ENCODE results near the gene ADGRG6.
"Not testable (repeated sequence)": the region's sequence is repeated elsewhere in the genome, so short reads cannot be mapped to it uniquely, and the experiment has no call there.

Gene ADGRG6

GRCh38 chr6:142416179-142416578 lies 114.4 kb downstream of the ADGRG6 start:
- no peak for DNase-seq

GRCh38 chr6:142416686-142417085 lies 114.9 kb downstream of the ADGRG6 start:
- no peak for DNase-seq

GRCh38 chr6:142417331-142417750 lies 115.5 kb downstream of the ADGRG6 start:
- DNase-seq: no peak

- DNase-seq: no peak
These were observed 117.3 kb downstream of the ADGRG6 start for GRCh38 chr6:142419071-142419470.

GRCh38 chr6:142420802-142421201 lies 119.0 kb downstream of the ADGRG6 start:
- no peak for DNase-seq

GRCh38 chr6:142421285-142422117 lies 119.7 kb downstream of the ADGRG6 start:
- DNase-seq: no peak

- DNase-seq: not testable (repeated sequence)
These were observed 124.8 kb downstream of the ADGRG6 start for GRCh38 chr6:142426444-142427132.

GRCh38 chr6:142428468-142428867 lies 126.7 kb downstream of the ADGRG6 start:
- not testable (repeated sequence) for DNase-seq

- no peak for DNase-seq
These were observed 127.4 kb downstream of the ADGRG6 start for GRCh38 chr6:142429195-142429594.

GRCh38 chr6:142433419-142433818 lies 131.6 kb downstream of the ADGRG6 start:
- DNase-seq: no peak

GRCh38 chr6:142438898-142439297 lies 137.1 kb downstream of the ADGRG6 start:
- no peak for DNase-seq

GRCh38 chr6:142440600-142441293 lies 138.9 kb downstream of the ADGRG6 start:
- no peak for DNase-seq

GRCh38 chr6:142441716-142442115 lies 139.9 kb downstream of the ADGRG6 start:
- DNase-seq: no peak

GRCh38 chr6:142443102-142443501 lies 141.3 kb downstream of the ADGRG6 start:
- DNase-seq: no peak

- DNase-seq: no peak
These were observed 141.7 kb downstream of the ADGRG6 start for GRCh38 chr6:142443532-142443931.

GRCh38 chr6:142444376-142444775 lies 142.6 kb downstream of the ADGRG6 start:
- DNase-seq: no peak

GRCh38 chr6:142444881-142445301 lies 143.1 kb downstream of the ADGRG6 start:
- no peak for DNase-seq

- DNase-seq: no peak
These were observed 144.4 kb downstream of the ADGRG6 start for GRCh38 chr6:142446168-142446567.

- no peak for DNase-seq
These were observed 144.8 kb downstream of the ADGRG6 start for GRCh38 chr6:142446576-142446975.

- DNase-seq: no peak
These were observed 146.4 kb downstream of the ADGRG6 start for GRCh38 chr6:142448091-142448729.

- not testable (repeated sequence) for DNase-seq
These were observed 149.0 kb downstream of the ADGRG6 start for GRCh38 chr6:142450856-142451255.

GRCh38 chr6:142452993-142453392 lies 151.2 kb downstream of the ADGRG6 start:
- no peak for DNase-seq

- DNase-seq: not testable (repeated sequence)
These were observed 152.4 kb downstream of the ADGRG6 start for GRCh38 chr6:142454196-142454595.

Measured in activated CD4-positive, CD25-positive, alpha-beta regulatory T cell treated with anti-CD3 and anti-CD28 coated beads, Interleukin-2, amount 50 U/mL, for 72 hours (primary cell).